Stimulated activated CD8-positive, alpha-beta memory T cell treated with anti-CD3 and anti-CD28 coated beads, Interleukin-15, amount 100 ng/mL, for 4 hours (primary cell): ENCODE data around the gene HSPA5.
"Not testable (repeated sequence)": the region's sequence is repeated elsewhere in the genome, so short reads cannot be mapped to it uniquely, and the experiment has no call there.

Source experiments
- DNase-seq, 2 donors: peaks; one replicate each; pipeline ENCODE4 v3.0.0-alpha.2; 2020; ENCODE audit warnings: low read depth in 2 of 2

HSPA5 gene

DNA sequence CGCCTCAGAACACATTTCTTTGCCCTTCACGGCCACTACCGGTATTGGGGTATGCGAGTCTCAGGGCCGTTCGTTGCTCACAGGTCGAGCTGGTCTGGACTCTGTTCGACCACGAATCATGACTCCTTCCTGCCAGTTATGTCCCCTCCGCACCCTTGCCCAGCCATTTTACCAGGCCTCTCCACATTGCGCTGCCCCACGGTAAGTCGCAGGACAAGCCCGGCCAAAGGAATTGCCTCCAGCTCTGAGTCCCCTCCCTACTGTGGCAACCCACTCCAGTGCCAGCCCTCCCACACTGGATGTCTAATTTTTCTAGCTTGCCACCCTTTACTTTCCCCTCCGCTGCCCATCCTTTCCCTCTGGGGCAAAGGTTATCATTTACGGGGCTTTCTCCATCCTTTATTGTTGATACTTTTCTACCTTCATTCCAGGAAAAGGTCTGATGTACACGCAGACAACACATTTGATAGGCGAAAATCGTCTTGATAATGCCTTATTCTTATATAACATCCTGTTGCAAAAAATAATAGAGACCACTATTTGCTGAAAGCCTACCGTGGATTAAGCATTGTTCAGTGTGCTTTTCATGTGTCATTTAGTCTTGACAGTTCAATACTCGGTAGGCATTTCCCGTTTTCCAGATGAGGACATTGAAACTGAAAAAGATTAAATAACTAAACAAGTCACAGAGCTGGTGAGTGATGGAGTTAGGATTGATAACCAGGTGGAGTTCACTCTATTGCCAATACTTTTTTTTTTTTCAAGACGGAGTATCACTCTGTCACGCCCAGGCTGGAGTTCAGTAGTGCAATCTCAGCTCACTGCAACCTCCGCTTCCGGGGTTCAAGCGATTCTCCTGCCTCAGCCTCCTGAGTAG lies 958 bp upstream of the HSPA5 start:
- no peak for DNase-seq

DNA sequence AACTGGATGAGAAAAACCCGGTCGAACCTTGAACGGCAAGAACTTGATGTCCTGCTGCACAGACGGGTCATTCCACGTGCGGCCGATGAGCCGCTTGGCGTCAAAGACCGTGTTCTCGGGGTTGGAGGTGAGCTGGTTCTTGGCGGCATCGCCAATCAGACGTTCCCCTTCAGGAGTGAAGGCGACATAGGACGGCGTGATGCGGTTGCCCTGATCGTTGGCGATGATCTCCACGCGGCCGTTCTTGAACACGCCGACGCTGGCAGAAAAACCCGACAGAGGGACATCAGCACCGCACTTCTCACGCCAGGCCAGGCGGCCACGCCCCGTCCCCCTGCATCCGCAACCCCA lies 519 bp downstream of the HSPA5 start:
- DNase-seq, result peak in 1 of 2 donors; percentile 14

DNA sequence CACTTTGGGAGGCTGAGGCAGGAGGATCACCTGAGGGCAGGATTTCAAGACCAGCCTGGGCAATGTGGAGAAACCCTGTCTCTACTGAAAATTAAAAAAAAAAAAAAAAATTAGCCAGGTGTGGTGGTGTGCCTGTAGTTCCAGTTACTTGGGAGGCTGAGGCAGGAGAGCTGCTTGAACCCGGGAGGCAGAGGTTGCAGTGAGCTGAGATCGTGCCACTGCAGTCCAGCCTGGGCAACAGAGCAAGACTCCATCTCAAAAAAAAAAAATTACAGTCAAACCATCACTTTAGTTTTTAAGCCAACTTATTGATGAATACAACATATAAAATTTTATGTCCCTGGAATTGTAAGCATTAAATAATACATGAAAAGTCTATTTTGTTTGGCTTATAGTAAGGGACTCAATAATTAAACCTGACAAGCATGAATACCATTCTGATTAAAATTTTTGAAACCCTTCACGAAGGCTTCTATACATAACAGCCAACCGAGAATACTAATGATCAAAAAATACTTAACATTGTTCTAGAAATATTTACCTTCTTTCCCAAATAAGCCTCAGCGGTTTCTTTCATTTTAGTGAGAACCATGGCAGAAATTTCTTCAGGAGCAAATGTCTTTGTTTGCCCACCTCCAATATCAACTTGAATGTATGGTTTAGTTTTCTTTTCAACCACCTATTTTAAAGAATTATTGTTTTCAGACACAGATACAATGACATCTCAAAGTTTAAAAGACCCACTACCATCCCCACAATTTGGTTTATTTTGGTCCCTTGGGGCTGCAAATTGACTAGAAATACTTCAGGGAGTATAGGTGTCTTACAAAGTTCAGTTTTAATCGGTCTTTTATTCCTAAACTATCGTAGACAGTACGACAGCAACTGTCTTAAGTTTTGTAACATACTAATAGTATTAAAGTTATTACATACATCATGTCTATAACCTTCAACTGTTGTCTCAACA lies 1.2 kb downstream of the HSPA5 start:
- DNase-seq, result no peak

DNA sequence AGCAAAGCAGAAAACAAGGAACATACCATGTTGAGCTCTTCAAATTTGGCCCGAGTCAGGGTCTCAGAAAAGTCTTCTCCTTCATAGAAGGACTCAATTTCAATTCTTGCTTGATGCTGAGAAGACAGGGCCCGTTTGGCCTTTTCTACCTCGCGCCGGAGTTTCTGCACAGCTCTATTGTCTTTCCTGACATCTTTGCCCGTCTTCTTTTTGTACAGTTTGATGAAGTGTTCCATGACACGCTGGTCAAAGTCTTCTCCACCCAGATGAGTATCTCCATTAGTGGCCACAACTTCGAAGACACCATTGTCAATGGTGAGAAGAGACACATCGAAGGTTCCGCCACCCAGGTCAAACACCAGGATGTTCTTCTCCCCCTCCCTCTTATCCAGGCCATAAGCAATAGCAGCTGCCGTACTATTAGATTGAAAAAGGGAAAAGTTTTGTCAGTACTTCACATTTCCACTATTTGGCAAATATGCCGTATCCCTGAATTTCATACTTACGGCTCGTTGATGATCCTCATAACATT lies 2.2 kb downstream of the HSPA5 start:
- DNase-seq, result no peak

DNA sequence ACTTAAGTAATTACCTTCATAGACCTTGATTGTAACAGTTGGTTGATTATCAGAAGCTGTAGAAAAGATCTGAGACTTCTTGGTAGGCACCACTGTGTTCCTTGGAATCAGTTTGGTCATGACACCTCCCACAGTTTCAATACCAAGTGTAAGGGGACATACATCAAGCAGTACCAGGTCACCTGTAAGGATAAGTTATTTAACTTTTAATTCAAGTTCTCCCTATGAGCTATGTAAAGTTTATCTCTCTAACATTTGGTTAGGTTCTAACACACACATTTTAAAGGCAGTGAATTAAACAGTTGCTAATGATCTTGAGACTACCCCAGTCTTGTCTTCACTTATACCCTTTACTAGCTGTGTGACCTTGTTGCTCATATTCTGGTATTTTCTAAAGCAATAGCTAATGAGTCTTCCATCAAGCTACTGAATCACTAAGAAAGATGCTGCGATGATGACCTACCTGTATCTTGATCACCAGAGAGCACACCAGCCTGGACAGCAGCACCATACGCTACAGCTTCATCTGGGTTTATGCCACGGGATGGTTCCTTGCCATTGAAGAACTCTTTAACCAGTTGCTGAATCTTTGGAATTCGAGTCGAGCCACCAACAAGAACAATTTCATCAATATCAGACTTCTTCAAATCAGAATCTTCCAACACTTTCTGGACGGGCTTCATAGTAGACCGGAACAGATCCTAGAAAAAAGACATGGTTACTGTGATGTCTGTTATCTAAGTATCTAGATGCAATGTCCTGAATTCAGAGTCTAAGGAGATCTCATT lies 2.8 kb downstream of the HSPA5 start:
- no peak for DNase-seq

DNA sequence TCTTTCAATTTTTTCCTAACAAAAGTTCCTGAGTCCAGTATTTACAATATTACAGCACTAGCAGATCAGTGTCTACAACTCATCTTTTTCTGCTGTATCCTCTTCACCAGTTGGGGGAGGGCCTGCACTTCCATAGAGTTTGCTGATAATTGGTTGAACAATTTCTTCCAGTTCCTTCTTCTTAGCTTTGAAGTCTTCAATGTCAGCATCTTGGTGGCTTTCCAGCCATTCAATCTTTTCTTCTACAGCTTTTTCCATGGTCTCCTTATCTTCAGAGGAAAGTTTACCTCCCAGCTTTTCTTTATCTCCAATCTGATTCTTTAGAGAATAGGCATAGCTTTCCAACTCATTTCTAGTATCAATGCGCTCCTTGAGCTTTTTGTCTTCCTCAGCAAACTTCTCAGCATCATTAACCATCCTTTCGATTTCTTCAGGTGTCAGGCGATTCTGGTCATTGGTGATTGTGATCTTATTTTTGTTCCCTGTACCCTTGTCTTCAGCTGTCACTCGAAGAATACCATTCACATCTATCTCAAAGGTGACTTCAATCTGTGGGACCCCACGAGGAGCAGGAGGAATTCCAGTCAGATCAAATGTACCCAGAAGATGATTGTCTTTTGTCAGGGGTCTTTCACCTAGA lies 4.5 kb downstream of the HSPA5 start:
- not testable (repeated sequence) for DNase-seq

DNA sequence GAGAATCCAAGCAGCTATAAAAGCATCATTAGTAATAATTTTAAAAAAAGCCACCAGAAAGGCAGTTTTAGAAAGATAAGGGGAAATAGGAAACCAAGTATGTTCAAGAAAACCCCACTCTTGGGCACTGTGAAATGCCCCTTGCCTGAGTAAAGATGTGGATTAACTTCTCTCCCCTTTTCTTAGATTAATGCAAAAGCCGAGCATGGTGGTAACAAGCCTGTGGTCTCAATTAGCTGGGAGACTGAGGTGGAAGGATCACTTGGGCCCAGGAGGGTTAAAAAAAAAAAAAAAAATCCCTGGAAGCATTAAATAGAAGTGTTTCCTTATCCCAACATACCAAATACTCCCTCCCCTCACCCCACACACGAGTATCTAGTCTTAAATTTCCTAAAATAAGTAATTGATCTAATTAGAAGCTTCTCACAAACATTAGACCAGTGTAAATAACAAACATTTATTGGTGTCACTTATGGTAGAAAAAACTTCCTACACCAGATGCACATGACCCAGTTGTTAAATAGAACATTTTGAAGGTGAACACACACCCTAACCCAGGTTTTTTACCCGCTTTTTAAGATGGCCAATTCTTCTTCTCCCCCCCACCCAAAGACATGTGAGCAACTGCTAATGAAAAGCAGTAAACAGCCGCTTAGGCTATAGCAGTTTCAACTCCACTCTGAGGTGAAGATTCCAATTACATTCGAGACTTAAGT lies 5.2 kb downstream of the HSPA5 start:
- no peak for DNase-seq

DNA sequence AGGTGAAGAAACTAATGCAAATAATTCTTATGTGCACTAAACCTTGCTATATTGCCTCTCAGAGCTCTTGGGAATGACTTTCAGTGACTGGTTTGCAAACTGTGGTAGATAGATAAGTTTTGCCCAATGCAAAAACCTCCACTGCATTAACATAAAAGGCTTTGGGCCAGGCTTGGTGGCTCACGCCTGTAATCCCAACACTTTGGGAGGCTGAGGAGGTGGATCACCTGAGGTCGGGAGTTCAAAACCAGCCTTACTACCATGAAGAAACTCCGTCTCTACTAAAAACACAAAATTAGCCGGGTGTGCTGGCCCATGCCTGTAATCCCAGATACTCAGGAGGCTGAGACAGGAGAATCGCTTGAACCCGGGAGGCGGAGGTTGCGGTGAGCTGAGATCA lies 7.0 kb downstream of the HSPA5 start:
- not testable (repeated sequence) for DNase-seq

DNA sequence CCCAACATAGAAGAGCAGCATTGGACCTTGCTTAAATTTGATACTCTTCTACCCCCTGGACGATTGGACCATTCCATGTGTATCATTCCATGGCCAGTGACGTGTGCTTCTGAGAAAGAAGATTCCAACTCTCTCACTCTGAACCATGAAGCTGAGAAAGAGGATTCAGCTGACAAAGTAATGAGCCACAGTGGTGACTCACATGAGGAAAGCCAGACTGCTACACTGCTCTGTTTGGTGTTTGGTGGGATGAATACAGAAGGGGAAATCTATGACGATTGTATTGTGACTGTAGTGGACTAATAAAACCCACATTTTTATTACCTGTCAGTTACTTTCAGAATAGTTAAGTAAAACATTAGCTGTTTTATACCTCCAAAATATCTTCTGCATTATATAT lies 7.5 kb downstream of the HSPA5 start:
- DNase-seq, result no peak

DNA sequence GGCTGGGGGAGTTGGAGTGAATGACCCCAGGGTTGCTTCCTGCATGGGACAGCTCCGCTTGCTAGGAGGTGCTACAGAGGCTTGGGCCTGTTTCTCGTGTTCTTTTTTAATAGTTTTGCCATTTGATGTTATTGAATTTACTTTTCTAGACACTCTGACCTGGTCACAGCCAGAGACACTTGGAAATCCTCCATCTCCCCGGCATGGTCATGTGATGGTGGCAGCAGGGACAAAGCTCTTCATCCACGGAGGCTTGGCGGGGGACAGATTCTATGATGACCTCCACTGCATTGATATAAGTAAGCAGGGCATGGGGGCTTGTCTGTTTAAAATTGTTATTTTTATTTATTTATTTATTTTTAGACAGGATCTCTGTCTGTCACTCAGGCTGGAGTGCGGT lies 13.4 kb downstream of the HSPA5 start:
- no peak for DNase-seq

DNA sequence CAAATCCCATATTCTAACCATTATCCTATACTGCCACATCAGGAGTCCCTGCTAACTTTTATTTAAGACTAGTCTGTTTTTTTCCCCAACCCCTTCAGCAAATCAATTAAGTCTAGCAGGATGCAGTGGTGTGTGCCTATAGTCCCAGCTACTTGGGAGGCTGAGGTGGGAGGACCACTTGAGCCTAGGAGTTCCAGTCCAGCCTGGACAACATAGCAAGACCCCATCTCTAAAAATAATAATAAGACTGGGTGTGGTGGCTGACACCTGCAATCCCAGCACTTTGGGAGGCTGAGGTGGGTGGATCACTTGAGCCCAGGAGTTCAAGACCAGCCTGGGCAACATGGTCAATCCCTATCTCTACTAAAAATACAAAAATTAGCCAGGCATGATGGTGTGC lies 16.3 kb downstream of the HSPA5 start:
- not testable (repeated sequence) for DNase-seq

DNA sequence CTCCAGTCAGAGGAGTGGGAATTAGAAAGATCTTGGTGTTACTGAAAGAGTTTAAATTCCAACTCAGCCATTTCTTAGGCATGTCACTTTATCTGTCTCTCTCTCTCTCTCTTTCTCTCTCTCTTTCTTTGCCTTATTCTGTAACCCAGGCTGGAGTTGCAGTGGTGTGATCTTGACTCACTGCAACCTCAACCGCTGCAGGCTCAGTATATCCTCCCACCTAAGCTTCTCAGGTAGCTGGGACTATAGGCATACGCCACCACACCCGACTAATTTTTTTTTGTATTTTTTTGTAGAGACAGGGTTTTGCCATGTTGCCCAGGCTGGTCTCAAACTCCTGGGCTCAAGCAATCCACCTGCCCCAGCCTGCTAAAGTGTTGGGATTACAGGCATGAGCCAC lies 22.5 kb downstream of the HSPA5 start:
- no peak for DNase-seq

DNA sequence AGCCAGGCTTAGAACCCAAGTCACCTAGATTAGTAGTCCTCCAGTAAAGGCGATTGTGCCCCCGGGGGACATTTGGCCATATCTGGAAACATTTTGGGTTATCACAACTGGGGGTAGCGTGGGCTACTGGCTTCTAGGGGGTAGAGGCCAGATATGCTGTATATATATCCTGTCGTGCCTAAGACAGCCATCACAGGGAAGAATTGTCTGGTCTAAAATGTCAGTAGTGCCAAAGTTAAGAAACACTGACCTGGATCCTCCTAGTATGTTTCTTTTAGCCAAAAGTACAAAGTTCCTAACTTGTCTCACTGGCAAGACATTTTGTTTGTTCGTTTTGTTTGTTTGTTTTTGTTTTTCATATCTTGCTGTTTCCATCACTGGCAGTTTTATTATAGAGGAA lies 27.0 kb downstream of the HSPA5 start:
- no peak for DNase-seq

DNA sequence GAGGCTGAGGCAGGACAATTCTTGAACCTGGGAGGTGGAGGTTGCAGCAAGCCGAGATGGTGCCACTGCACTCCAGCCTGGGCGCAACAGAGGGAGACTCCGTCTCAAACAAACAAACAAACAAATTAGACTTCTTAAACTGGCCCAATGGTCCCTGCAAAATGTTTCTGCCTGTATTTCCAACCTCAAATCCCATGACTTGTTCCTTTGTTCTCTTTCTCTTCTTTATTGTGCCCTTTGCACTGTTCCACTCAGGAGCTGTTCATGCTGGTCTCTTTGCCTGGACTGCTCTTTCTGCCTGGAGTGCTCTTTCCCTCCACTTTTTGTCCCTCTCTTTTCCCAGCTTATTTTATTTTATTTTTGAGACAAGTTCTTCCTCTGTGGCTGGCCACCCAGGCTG lies 36.7 kb downstream of the HSPA5 start:
- no peak for DNase-seq

DNA sequence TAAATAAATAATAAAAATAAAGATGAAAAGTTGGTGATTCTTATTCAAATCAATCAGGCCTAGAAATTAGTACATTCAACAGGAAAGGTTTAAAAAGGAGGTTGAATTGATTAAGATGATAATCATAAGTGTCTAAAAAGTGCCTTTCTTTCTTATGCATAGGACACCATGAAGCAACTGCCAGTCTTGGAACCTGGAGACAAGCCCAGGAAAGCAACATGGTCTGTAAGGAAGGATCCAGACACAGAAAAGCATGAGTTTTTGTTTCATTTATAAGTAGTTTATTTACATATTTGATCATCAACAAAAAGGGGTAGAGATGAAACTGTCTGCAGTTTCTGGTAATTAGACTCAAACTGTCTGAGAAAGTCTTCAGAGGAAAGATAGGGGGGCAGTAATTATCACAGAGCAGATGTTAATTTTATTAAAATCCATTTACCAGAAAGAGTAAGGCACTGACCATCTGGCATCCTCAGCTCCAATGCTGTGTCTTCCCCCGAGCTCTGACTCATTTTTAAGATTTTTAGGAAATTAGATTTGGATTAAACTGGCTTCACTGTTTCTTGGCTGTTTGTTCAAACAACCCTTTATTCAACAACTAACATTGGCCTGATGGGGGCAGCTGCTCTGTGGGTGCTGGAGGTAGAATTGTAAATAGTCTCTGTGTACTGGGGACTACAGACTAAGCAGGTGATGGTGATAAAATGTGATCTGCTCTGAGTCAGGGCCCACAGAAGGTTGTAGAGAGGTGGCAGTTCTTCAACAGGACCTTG lies 38.1 kb downstream of the HSPA5 start:
- no peak for DNase-seq

DNA sequence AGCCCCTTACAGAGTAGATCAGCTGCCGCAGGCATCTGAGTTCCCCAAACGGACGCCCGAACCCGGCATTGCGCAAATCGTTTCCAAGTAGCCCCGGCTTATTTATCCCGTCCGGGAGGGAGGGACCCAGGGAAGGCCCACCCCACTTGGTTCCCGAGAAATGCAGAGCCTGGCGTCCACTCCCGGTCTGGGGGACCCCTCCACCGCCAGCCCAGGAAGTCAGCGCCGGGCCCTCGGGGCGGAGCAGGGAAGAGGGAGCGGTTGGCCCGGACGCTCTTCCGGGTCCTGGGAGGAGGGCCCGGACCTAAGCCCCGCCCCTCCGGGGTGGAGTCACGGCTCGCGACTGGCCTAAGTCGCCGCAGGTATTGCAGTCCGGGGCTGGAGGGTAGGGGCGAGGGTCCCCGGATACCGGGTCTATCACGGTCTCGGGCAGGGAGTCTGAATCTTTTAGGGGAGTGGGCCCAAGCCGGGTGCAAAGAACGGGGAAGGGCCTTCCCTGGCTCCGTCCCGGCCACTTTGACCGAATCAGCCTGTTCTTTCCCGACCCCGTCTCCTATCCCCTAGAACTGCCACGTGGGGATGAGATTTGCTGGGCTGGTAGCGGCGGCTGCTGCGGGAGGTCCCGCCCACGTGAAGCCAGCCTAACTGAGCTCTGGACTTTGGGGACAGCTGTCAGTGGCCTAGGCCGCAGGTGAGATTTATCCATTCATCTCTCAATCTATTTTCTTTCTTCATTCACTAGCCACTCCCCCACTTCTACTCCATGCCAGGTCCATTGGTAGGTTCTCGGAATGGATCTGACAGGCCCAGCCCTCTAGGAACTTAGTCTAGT lies 40.7 kb downstream of the HSPA5 start, which contains the start of gene RABEPK:
RABEPK (plus strand) TSS at position 327 of the 832 bp plus-strand sequence. CDS start 2,472 bp downstream, outside the sequence.
- DNase-seq, result peak; percentile 72 to 78

DNA sequence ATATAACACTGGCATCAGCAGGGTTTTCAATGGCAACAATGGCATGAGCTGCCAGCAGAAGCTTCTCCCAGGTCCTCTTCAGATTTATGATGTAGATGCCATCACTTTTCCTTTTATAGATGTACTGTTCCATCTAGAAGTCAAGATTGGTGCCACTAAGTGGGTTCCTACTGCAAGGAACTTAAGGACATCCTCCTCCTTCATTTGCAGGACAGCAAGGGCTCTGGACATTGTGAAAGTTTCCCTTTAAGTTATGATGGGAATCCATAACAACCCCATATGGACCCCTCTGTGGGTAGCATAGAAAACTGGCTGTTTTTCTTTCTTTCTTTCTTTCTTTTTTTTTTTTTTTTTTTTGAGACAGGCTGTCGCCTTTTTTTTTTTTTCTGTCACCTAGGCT lies 45.6 kb downstream of the HSPA5 start:
- DNase-seq, result not testable (repeated sequence)

DNA sequence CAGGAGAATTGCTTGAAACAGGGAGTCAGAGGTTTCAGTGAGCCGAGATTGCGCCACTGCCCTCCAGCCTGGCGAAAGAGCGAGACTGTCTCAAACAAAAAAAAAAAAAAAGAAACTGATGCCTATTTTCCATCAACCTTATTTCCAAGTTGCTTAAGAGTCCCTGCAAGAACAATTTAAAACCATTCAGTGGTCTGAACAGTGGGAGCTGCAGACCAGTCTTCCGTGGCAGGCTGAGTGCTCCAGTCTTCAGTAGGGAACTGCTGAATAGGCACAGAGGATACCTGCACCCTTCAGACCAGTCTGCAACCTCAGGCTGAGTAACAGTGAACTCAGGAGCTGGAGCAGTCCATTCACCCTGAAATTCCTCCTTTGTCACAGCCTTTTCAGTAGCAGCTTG lies 46.7 kb downstream of the HSPA5 start:
- not testable (repeated sequence) for DNase-seq

DNA sequence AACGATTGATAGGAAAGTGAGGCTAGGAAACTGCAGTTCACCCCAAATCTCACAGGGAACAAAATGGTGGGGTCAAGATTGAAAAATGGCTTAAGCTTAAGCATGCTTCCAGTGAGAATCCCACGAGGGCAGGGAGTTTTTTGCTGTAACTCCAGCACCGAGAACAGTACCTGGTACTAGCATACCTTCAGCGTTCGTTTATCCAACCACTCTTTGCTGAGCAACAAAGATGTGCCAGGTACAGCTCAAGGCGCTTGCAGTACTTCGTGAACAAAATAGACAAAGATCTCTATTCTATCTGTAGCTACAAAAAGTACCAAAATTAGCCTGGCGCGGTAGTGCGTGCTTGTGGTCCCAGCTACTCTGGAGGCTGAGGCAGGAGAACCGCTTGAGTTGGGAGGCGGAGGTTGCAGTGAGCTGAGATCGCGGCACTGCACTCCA lies 50.8 kb downstream of the HSPA5 start:
- no peak for DNase-seq
